Calu3 (cell line): ENCODE results near the gene SND1. TPM values are rescaled to one million over a fixed set of nuclear protein-coding genes. Genes with fewer than 3 reads are reported as not detected.

Source experiments
- BruUV-seq: library from RNA; stranded (reverse); fragments of 400-500 nt; replicated peaks from 2 replicates; lab custom pipeline; 2021; lab: Mats Ljungman, UMichigan
- CTCF ChIA-PET: fragments of 300-600 bp; sonication (Branson Sonifier 250); formaldehyde crosslinking; loops from one replicate; lab custom pipeline; 2022; ENCODE audit warnings: antibody characterized with exemption; lab: Charles Lee
- DNase-seq: peaks from one replicate; pipeline ENCODE4 v3.0.0; 2022
- H3K27ac Mint-ChIP-seq: one replicate; pipeline ENCODE4 v1.8.0; 2022; ENCODE audit warnings: mixed read lengths; ENCODE audit not compliant: unreplicated experiment
- H3K27me3 Mint-ChIP-seq: one replicate; pipeline ENCODE4 v1.8.0; 2022; ENCODE audit warnings: mixed read lengths; ENCODE audit not compliant: unreplicated experiment
- H3K36me3 Mint-ChIP-seq: one replicate; pipeline ENCODE4 v1.8.0; 2022; ENCODE audit warnings: mild to moderate bottlenecking, moderate library complexity, mixed read lengths; ENCODE audit not compliant: insufficient read depth, unreplicated experiment
- H3K4me1 Mint-ChIP-seq: one replicate; pipeline ENCODE4 v1.8.0; 2022; ENCODE audit warnings: mild to moderate bottlenecking, low read depth, mixed read lengths; ENCODE audit not compliant: unreplicated experiment
- H3K4me3 Mint-ChIP-seq: one replicate; pipeline ENCODE4 v1.8.0; 2022; ENCODE audit warnings: mild to moderate bottlenecking, low read depth, moderate library complexity, mixed read lengths; ENCODE audit not compliant: unreplicated experiment
- H3K9me3 Mint-ChIP-seq: one replicate; pipeline ENCODE4 v1.8.0; 2022; ENCODE audit warnings: low read depth, mixed read lengths; ENCODE audit not compliant: unreplicated experiment
- intact Hi-C: fragments of 100-400 bp; cut with micrococcal nuclease; formaldehyde crosslinking; loops from one replicate; pipeline ENCODE4 v1.10.0; 2022; ENCODE audit not compliant: unreplicated experiment
- total RNA-seq: library from RNA; stranded (reverse); gene quantifications from 2 replicates; pipeline ENCODE4 v1.2.3, GENCODE V29; 2022
- TF ChIP-seq, protein P1 (sequence below): fragments of 200-600 bp; IDR thresholded peaks from one replicate; pipeline ENCODE4 v1.8.0; 2022; ENCODE audit warnings: antibody characterized with exemption; ENCODE audit not compliant: unreplicated experiment

The SND1 gene
- total RNA-seq, 1 experiment from 2014 or later: 205 TPM

DNA sequence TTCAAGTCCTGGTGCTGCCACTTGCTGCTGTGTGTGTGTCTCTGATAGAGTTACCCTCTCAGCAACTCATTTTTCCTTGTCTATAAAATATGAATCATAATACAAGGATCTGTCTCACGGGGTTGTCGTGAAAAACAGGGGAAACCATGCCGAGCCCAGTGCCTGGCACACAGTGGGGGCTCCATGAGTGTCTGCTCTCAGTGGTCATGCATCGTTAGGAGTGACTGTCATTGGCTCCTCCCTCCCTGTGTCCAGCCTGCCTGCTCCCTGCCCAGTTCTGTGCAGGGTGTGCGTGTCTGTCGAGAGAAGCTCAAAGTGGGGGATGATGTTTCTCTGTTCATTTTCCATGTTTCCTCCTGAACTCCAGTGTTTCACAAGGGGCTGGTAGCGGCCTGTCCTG, 462.8 kb downstream of the SND1 start:
- H3K27me3 Mint-ChIP-seq: peaks cover 77% of the 10 kb centered on the region
- no peak overlapping the region for H3K4me3 Mint-ChIP-seq
- no TSS peak for BruUV-seq
- TF ChIP-seq, protein P1, sequence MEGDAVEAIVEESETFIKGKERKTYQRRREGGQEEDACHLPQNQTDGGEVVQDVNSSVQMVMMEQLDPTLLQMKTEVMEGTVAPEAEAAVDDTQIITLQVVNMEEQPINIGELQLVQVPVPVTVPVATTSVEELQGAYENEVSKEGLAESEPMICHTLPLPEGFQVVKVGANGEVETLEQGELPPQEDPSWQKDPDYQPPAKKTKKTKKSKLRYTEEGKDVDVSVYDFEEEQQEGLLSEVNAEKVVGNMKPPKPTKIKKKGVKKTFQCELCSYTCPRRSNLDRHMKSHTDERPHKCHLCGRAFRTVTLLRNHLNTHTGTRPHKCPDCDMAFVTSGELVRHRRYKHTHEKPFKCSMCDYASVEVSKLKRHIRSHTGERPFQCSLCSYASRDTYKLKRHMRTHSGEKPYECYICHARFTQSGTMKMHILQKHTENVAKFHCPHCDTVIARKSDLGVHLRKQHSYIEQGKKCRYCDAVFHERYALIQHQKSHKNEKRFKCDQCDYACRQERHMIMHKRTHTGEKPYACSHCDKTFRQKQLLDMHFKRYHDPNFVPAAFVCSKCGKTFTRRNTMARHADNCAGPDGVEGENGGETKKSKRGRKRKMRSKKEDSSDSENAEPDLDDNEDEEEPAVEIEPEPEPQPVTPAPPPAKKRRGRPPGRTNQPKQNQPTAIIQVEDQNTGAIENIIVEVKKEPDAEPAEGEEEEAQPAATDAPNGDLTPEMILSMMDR: no peak
- intact Hi-C loops: no loop called here
- no peaks in the 10 kb centered on the region for H3K9me3 Mint-ChIP-seq
- DNase-seq: no peak
- CTCF ChIA-PET: no interaction called here
- no peaks in the 10 kb centered on the region for H3K36me3 Mint-ChIP-seq
- no peak overlapping the region for H3K27ac Mint-ChIP-seq
- H3K4me1 Mint-ChIP-seq: no peaks in the 10 kb centered on the region

DNA sequence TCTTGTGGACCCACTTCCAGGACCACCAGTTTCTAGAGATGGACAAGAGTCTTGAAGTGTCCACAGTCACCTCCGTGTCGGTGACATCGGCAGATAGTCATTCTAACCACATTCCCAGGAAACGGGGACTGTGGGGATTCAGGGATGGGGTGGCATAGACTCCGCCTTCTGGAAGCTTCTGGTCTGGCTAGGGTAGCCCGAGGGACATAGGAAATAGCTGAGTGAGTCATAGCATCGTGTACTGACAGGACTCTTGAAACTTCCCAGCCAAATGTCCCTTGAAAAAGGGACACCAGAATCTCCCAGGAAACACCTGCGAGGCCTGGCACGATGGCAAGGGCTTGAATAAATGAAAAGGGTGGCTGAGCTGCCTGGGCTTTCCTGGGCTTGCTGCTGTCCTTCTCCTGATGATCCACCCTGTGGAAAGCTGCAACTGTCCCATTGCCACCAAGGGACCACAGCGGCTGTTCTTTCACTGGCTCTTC, 463.4 kb downstream of the SND1 start:
- no peaks in the 10 kb centered on the region for H3K36me3 Mint-ChIP-seq
- peaks cover 71% of the 10 kb centered on the region for H3K27me3 Mint-ChIP-seq
- TF ChIP-seq, protein P1: no peak
- no peak overlapping the region for H3K27ac Mint-ChIP-seq
- H3K4me3 Mint-ChIP-seq: no peak overlapping the region
- CTCF ChIA-PET: no interaction called here
- no TSS peak for BruUV-seq
- intact Hi-C loops: no loop called here
- no peaks in the 10 kb centered on the region for H3K9me3 Mint-ChIP-seq
- H3K4me1 Mint-ChIP-seq: no peaks in the 10 kb centered on the region
- no peak for DNase-seq

DNA sequence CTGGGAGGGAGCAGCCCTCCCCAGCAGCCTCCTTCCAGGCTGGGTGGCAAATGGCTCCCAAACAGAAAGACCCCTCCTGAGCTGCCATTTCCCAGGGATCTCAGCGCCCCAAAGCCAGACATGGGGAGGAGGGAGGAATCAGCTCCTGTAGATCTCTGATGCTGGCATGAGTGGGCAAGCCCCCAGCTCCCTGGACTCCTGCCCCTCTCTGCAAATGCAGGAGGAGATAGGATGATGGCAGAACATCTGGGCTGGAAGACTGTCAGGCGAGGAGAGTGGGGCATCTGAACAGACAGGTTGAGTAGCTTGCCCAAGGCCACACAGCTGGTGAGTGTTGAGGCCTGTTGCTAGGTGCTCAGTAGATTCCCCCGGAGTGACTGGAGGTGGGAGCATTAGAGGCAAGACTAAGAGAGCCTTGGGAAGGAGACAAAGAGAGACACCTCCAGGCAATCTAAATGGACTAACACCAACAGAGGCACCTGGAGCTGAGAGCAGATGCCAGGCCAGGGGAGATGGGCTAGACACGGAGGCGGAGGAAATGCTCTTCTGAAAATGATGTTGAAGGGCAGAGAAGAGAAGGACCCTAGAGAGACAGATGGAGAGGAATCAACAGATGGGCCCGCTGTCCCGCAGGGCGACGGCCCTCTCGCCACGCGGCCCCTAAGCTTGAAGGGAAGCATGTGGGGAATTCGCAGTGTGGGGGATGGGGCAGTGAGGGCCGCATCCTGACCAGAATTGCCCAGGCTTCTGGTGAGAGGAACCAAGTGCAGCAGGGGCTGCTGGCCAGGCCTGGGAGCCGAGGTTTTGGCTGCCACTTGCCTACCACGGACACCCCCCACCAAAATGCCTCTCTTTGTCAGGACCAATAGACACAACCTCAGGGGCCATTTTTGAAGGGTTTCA, 464.1 kb downstream of the SND1 start:
- TF ChIP-seq, protein P1: no peak
- intact Hi-C loops: no loop called here
- no peaks in the 10 kb centered on the region for H3K9me3 Mint-ChIP-seq
- H3K36me3 Mint-ChIP-seq: no peaks in the 10 kb centered on the region
- H3K27me3 Mint-ChIP-seq: peaks cover 64% of the 10 kb centered on the region
- no peak for DNase-seq
- CTCF ChIA-PET: no interaction called here
- H3K27ac Mint-ChIP-seq: no peak overlapping the region
- no peak overlapping the region for H3K4me3 Mint-ChIP-seq
- no TSS peak for BruUV-seq
- no peaks in the 10 kb centered on the region for H3K4me1 Mint-ChIP-seq

DNA sequence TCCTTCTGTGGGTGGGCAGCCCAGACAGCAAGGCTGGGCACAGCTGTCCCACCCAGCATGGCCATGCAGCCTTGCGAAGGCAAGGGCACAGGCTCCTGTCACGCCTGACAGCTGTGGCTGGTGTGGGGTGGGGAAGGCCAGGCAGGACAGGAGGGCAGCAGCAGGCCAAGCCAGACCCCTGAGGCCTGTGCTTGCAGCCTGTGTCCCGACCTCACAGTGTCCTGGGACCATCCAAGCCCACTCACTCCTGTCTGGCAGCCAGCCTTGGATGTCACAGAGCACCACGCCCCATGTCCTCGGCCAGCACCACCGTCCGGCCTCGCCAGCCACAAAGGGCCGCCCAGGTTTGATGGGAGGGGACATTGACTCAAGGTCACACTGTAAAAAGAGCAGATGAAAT, 464.7 kb downstream of the SND1 start:
- Mint-ChIP-seq H3K9me3 (no peaks in the 10 kb centered on the region), H3K27me3 (peaks cover 63% of the 10 kb centered on the region), H3K4me3 (no peak overlapping the region), H3K27ac (no peak overlapping the region), H3K4me1 (no peaks in the 10 kb centered on the region), H3K36me3 (no peaks in the 10 kb centered on the region)
- TF ChIP-seq, protein P1: no peak
- DNase-seq: no peak
- BruUV-seq: no TSS peak
- intact Hi-C loops: no loop called here
- CTCF ChIA-PET: interaction anchor here (0.8 kb wide), 1 partner anchor 93 kb away, joined by 3 read pairs; no protein-coding TSS in a partner anchor
